ENCODE measurements around the gene SLC30A2.
A peak's percentile ranks its signal among the peaks of the same experiment; 100 is the strongest.

Gene SLC30A2

DNA sequence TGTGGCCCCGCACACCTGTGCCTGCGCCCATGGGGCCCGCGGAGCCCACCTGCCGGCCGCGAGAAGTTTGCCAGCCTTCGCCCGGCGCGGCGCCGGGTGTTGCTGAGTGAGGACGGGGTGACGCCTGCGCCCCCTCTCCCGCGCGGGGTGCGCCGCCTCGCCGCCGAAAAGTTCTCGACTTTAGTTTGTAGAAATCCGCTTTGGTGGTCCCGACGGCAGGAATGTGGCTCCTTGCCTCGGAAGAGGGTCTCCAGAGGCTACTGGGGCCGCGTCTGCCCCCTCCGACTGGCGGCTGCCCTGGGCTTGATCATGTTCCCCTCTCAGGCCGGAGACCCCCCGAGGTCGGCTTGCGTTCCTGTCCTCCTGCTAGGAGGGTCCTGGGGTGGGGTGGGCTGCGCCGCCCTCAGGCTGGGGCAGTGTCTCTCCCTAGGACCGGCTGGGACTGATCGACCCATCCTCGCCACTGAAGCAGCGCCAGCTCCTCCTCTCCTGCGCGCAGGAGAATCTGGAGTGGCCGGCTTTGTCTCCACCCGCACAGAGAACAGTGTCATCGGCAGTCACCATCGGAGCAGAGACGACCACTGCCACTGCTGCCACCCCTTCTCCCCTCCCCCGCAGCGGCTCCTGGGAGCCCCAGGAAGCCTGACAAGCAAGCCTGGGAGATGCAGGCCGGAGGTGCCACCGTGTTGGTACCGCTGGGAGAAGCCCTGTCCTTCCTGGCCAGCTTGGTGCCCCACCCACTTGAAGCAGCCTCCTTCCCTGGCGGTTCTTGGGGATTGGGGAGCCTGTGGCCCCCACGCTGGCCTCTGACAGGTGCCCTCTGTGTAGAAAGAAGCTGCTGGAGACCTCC, 553 bp upstream of the SLC30A2 start:
- DNase-seq = peak; percentile 34

DNA sequence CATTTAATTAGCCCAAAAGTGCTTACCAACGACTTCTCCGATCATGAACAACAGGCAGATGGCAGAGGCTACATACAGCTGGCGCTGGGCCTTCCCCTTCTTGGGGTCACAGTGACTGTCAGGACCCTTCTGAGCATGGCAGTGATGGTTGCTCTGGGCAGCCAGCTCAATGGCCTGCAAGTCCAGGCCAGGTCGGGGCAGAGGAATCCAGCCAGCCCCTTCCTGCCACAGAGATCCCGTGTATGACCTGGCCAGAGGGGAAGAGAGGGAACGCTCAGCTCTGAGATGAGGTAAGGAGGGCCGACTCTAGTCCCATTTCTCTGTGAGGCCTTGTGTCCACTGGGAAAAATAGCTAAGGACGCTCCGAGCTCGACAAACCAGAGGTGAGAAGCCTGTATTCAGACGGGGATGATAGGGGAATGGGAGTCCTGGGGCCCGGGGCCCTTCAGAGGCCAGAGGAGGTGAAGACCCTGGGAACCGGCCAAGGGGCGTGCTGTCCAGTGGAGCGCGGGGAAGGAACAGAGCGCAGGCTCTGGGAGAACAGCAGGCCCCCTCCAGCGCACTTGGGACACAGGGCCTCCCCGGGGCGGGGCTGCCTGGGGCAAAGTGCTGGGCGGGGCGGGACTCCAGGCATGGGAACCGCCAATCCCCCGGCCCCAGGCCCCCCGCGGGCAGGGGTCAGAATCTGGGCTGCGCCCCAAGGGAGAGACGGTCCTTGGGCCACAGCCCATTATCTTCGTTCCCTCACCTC, 772 bp downstream of the SLC30A2 start:
- Mint-ChIP-seq H3K4me3 (peak overlapping the region; percentile 72), H3K27ac (no peak overlapping the region), H3K4me1 (peaks cover 11% of the 10 kb centered on the region), H3K9me3 (no peaks in the 10 kb centered on the region), H3K36me3 (ENCODE audit: low read depth) (no peaks in the 10 kb centered on the region), H3K27me3 (ENCODE audit: low read depth, poor library complexity) (peaks cover 91% of the 10 kb centered on the region)
- TF ChIP-seq CTCF (IDR thresholded peaks at IDR 0.05) = no peak
- peak; percentile 47 for DNase-seq

More for the DNA sequence above, 553 bp upstream of the SLC30A2 start:
- TF ChIP-seq CTCF (IDR thresholded peaks at IDR 0.05) = no peak
- H3K27me3 Mint-ChIP-seq (ENCODE audit: low read depth, poor library complexity) = peaks cover 98% of the 10 kb centered on the region
- peaks cover 14% of the 10 kb centered on the region for H3K4me1 Mint-ChIP-seq
- H3K27ac Mint-ChIP-seq = no peak overlapping the region
- no peaks in the 10 kb centered on the region for H3K36me3 Mint-ChIP-seq (ENCODE audit: low read depth)
- peak overlapping the region; percentile 66 for H3K4me3 Mint-ChIP-seq
- no peaks in the 10 kb centered on the region for H3K9me3 Mint-ChIP-seq

- no peak overlapping the region for H3K27ac Mint-ChIP-seq
- H3K27me3 Mint-ChIP-seq (ENCODE audit: low read depth, poor library complexity) = peaks cover 87% of the 10 kb centered on the region
- H3K36me3 Mint-ChIP-seq (ENCODE audit: low read depth) = no peaks in the 10 kb centered on the region
- TF ChIP-seq CTCF (IDR thresholded peaks at IDR 0.05) = no peak
- no peaks in the 10 kb centered on the region for H3K9me3 Mint-ChIP-seq
- H3K4me3 Mint-ChIP-seq = no peak overlapping the region
- peaks cover 7% of the 10 kb centered on the region for H3K4me1 Mint-ChIP-seq
- no peak for DNase-seq
These were observed 1.5 kb downstream of the SLC30A2 start for GRCh38 chr1:26044414-26044813.

DNA sequence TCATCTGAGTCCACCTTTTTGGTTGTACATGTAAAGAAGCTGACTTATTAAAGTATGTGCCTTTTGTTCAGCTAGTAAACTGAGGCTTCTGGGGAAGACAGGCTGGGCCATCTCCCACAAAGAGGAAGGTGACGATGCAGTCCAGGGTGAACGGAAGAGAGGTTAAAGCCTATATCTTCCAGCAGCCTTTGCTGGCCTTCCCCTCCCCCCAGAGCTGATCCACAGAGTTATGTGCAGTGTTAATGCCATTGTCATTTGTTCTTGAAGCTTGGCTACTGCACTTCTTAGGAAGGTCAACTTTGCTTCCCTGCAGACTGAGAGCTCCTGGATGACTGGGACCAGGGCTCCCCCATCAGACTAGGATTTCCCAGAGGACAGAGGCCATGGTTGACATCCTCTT, 2.2 kb downstream of the SLC30A2 start:
- Mint-ChIP-seq H3K9me3 (no peaks in the 10 kb centered on the region), H3K4me1 (peaks cover 11% of the 10 kb centered on the region), H3K27ac (no peak overlapping the region), H3K36me3 (ENCODE audit: low read depth) (no peaks in the 10 kb centered on the region), H3K27me3 (ENCODE audit: low read depth, poor library complexity) (peaks cover 80% of the 10 kb centered on the region), H3K4me3 (no peak overlapping the region)
- no peak for TF ChIP-seq CTCF (IDR thresholded peaks at IDR 0.05)
- DNase-seq = no peak

DNA sequence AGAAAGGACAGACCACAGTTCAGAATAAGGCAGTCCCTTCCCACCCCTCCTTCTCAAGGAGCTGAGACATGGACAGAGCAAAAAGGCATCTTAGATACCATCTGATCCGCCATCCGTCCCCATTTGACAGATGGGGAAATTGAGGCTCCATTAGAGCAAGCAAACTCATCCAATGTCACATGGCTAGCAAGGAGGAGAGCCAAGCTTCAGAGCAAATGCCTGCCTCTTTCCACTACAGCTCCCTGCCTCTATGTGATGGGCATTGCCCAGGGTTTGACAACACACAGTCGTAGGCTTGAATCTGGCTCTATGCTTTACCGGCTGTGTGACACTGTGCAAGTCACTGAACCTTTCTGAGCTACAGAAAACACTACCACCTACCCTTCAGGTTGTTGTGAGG, 3.9 kb downstream of the SLC30A2 start:
- Mint-ChIP-seq H3K36me3 (ENCODE audit: low read depth) (no peaks in the 10 kb centered on the region), H3K4me3 (no peak overlapping the region), H3K9me3 (no peaks in the 10 kb centered on the region), H3K4me1 (peaks cover 11% of the 10 kb centered on the region), H3K27ac (no peak overlapping the region), H3K27me3 (ENCODE audit: low read depth, poor library complexity) (peaks cover 76% of the 10 kb centered on the region)
- no peak for TF ChIP-seq CTCF (IDR thresholded peaks at IDR 0.05)
- DNase-seq = no peak
